Measurements from ENCODE around the gene IRX2.

IRX2 gene

DNA sequence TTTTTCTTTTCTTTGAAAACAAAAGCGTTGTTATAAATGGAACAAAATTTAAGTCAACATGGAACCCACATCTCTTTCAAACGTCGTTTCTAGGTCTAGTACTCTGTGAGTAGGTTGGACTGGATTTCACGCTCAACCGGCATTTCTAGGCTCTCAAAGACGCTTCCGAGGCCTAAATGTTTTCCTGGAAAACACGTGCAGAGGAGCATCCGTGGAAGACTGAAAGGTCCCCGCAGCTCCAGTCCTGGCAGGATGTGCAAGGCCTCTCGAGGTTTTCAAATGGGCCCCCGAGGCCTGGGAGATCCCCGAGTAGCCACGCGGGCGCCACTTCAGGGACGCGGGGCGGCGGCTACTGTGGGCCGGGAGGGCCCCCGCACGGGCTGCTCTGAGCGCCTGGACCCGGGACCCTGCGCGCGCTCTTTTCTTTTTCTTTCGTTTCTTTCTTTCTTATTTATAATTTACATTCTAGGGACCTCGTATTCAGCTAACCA, 4.2 kb upstream of the IRX2 start:
- no peak for DNase-seq (ENCODE audit: low read depth)

DNA sequence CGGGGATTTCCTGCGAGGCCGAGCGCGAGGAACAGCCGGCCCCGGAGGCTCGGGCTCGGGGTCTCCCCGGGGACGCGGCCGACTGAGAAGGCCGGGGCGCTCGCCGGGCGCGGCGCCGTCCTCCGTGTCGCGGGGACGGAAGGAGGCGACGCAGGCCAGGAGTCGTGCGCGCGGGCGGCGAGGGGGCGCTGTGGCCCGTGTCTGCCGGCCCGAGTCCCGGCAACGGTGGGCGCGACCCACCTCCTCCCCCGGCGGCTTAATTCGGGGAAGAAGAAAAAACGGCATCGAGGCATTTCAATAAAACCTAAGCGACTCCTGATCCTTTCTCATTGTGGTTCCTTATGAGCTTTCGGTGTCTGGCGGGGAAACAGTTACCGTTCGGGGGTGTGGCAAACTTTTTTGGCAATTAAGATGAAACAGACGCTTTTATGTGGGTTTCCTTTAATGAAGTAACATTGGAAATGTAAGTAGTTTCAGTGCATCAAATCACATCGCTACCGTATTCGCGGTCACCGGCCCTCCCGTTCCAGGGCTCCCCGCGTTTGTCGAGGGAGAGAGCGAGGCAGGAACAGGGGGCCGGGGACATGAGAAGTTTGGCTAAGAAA, 3.7 kb upstream of the IRX2 start:
- no peak for DNase-seq (ENCODE audit: low read depth)

DNA sequence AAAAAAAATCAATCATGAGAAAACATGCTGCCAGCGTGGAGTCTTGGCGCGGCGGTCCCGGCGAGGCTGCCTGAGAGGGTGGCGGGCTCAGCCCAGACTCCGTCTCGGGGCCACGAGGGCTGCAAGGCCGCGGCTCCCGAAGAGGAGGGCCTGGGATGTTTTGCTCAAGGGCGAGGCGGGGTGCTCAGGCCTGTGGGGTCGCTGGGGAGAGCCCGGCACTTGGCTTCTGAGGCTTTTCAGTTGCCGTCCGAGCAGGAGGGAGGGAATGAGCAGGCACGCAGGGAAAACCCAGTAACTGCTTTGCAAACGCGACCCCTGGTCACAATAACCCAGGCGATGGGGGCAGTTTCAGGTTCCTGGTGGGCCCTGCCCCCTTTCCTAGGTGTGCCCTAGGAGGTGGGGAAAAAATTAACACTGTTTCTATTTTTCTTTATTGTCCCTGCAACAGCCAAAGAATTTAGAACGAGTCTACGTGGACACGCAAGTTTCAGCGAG, 3.2 kb upstream of the IRX2 start:
- DNase-seq (ENCODE audit: low read depth) = no peak

DNA sequence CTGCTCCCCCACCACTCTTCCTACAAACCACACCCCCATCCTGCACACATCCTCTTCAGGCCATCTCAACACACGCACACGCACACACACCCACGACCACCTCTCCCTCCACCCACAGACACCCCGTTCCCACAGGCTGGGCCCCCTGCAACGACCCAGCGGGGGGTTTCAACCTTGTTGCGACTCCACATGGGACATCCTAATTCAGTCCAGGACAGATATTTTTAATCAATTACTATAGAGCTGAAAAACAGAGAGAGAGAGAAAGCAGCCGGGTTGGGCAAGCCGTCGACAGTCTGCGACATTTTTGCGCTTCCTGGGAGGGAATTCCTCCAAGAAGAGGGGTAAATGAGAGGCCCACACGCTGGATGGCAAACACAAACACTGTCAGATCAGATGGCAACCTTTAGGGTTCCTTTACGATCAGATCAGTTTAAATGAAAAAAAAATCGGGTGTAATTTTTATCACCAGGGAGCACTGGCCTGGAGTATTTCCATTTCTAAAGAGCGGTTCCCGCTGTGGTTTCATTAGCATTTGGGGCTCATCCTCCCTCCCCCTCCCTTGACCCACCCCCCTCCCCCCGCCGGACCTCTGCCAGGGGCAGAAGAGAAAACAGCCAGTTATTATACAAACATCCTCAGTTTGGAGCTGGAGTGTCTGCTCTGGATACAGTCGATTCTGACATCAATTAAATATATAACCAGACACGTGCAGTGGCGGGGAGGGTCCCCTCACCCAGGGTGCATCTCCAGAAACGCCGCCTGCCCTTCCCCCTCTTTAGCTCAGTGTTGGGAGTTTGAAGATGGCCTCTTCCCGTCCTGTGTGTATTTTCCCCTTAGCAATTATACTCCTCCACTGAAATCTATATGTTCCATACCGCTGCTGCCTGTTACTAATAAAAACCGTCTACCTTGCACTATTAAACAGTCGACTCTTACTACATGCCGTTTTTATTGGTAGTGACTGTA, 2.3 kb upstream of the IRX2 start:
- DNase-seq (ENCODE audit: low read depth) = no peak

DNA sequence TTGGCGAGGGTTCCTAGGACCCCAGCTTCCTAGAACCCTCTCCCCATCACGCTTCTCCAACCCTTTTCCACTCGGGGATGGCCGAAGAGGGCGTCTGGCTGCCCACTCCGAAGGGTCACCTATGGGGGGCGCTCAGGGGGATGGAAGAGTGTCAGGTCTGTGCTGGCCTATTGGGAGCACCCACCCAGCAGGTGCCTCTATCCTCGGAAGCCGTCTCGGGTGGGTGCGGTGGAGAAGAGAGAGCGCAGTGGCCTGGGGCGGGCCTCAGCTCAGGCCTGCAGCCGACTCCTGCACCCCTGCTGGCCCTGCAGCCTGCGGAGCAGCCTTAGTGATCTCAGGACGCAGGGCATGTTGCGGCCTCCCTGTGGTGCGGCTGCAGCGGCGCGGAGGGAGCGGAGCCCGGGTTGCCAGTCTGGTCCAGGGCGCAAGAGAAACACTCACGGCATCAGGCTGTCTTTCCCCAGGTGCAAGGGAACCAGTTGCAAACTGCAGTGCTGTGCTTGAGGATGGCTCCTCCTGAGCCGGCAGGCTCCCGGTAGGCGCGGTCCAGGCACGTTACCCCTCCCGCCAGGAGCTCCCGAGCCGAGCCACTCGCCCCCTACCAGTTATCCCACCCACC, 1.5 kb upstream of the IRX2 start:
- no peak for DNase-seq (ENCODE audit: low read depth)

DNA sequence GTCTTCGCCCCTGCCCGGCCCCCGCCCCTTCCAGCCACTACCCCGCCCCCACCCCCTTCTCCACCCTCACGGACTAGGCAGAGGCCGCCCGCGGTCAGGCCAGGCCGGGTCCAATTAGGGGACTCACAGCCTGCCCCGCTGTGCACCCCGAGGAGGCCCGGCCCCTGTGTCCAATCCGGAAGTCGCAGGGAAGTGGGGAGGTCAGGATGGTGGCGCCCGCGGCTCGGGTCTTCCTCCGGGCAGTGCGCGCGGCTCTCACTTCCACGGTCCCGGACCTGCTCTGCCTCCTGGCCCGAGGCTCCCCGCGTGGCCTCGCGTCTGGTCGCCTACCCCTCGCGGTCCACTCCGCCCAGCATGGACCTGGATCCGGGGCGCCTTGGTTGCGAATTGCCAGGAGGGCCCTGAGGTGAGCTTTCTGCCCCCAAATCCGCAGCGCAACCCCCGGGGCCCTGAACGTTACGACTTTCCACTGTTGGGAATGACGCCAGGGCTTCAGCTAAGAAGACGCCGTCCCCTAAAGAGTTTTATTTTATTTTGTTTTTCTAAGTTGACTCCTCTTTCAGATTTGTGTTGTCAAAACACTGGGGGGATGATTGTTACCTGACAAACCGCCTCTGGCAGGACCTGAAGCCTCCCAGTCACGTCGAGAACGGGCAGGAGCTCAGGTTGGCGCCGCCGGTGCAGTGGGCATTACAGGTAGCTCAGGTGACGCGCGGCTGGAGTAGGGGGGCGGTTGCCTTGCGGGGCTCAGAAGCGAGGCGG, 763 bp upstream of the IRX2 start:
- no peak for DNase-seq (ENCODE audit: low read depth)

DNA sequence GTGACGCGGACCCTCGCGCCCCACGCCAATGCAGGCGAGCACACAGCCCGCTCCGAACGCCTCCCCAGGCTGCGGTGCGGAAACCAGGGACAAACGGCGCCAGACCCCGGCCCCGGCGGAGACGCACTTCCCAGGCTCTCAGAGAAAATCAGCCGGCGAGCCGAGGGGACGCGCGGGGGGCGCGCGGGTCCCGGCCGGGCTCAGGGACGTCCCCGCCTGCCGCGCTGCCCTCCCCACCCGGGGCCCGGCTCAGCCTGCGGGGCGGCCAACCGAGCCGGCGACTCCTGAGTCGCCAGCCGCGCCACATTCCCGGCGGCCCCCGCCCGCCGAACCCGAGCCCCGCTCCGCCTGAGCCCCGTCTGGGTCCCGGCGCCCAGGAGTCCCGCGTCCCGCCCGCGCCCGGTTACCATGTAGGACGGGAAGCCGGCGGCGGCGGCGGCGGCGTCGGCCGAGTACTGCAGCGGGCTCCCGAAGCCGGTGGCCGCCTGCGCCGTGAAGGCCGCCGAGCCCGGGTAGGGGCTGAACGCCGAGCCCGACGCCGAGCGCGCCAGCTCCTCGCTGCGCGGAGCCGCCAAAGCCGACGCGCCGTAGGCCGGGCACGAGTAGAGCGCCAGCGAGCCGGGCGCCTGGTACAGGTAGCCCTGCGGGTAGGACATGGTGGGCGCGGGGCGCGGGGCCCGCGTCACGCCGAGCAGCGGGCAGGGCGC, 566 bp downstream of the IRX2 start:
- DNase-seq (ENCODE audit: low read depth) = no peak

DNA sequence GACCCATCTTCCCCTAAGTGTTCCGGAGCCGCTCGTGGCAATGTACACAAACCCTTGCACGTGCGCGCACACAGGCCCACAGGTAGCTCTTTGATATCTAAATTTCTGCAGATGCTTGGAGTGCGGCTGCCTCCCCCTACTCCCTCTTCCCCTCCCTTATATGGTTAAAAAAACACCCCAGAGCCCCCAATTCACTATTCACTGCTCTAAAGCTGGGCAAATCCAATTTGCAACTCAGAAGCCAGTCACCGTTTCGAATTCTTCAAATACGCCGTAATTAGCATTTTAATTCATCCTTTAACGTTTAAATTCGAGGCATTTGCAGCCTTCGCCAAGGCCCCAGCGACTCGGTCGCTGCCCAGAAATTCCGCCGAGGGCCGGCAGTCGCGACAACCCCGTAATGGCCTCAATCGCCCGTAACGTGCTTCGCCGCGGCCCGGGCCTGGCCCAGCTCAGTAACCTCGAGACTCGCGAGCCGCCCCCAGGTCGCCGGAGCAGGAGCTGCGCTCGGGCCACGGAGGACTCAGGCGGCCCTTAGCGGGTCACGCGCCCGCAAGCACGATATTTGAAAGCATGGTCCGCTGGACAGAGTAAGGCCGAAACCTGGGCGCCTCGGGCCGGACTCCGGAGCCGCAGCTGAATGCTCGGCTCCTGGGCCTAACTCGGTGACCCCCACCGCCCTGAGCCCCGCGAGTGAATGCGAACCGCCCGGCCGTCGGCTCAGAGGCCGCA, 1.3 kb downstream of the IRX2 start:
- DNase-seq (ENCODE audit: low read depth) = no peak

DNA sequence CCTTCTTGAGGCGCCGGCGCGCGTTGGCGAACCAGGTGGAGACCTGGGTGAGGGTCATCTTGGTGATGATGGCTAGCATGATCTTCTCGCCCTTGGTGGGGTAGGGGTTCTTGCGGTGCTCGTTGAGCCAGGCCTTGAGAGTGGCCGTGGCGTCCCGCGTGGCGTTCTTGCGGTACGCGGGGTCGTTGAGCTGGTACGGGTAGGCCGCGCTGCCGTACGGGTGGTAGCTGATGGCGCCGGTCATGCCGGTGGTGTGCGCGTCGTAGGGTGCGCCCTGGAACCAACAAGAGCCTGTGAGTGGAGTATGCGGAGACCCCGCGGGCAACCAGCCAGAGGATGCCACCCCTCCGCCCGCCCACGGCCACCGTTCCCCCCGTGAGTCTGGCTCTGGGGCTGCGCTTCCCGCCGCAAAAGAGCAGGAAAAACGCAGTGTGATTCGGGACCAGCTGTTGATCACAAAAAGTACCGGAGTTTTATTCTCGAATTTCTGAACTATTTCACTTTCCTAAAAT, 1.9 kb downstream of the IRX2 start:
- DNase-seq (ENCODE audit: low read depth) = no peak

DNA sequence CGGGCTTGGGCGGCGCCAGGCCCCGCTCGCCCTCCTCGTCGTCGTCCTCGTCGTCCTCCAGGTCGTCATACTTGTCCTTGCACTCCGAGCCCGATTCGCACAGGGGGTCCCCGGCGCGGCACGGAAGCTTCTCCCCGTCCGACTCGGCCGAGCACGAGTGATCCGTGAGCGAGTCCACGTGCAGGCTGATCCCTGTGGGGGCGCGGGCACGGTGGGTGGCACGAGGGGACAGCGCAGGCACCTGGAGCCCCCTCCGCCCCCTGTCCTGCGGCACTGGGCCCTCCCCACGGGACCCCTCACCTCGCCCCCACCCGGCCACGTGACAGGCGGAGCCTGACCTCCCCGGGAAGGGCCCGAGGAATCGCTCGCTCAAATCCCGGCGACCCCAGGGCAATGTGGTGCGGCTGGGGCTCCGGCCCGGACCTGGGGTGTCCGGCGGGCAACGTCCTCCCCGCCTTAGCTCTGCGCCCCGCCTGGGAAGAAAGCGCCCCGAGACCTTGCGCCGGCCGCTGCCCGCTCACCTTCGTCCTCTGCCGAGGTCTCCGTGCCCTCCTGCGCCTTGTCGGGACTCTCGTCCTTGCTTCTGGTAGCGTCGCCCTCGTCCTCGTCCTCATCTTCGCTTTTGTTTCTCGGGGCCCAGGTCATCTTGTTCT, 2.5 kb downstream of the IRX2 start:
- DNase-seq (ENCODE audit: low read depth) = no peak

DNA sequence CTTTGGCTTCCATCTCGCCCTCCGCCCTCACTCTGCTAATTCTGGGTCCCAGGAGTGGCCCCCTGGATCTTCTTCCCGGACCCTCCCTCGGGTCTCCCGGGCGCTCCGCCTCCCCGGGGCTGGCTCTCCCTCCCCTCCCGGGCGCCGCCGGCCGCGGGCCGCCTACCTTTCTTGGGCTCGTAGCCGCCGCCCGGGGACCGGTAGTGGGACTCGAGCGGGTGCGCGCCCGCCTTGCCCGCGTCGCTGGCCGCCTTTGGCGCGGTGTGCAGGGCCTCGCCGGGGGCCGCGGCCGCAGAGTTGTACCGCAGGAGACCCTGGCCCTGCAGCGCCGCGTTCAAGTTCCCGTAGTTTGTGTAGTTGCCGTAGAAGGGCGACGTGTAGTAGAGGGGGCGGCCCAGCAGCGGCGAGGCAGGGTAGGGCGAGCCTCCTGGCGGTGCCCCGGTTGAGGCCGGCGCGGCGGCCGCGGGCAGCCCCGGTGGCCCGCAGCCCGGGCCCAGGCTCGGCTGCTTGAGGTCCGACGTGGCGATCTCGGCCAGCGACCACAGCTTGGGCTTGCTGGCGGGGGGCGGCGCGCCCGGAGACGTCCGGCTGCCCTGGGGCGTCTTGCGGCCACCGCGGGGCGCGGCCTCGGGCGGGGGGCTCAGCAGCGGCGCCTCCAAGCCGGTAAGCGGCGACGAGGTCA, 3.2 kb downstream of the IRX2 start:
- no peak for DNase-seq (ENCODE audit: low read depth)

DNA sequence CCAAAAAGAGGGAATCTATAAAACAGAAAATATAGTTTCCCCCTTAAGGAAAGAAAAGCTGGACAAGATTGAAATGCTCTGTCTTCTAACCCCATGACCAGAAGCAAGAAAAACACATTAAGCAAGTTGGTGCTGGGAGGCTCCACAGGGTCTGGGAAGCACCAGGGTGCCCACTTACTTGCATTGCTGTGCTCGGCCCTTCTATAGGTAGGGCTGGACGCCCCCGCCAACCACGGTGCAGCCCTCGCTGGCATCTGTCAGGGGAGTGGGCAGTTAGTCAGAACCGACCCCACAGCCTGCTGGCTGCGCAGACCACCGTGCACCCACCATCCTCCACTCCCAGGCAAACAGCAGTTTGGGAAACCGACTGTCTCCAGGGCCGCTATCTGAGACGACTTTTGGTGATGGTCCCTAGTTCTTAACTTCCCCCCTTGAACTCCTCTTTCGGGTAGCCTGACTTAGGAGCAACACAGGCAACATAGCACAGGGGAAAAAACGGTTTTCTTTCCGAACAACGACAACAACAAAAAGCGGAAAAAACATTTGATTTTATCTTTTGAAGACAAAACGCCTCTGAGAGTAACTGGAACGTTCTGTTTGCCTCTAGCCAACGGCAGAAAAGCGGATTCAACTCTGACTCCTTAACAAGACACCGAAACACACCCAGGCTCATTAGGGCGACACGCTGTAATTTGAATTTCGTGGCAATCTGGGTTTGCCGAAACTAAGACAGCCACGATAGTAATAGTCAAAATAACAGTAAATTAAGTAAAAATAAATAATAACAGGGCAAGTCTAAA, 3.9 kb downstream of the IRX2 start:
- no peak for DNase-seq (ENCODE audit: low read depth)

DNA sequence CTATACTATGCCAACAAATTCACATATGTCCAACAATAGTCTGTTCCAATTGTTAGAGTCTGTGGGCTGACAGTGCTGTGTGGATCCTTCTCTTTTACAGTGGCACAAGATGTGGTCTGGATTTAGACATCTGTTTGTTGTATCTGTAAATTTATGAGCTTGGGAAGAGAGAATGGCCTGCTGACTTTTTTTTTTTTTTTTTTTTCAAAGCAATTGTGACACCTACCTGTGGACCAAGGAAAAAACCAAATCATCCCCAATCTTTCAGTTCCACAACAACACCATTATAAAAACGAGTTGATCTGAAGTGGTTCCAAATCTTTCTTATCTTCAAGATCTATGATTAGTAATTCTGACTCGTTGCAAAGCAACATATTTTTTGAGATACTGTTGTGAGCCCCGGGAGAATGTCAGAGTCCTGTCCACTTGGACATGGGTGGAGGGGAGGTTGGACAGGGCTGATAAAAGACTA, 4.9 kb downstream of the IRX2 start:
- DNase-seq (ENCODE audit: low read depth) = no peak

DNA sequence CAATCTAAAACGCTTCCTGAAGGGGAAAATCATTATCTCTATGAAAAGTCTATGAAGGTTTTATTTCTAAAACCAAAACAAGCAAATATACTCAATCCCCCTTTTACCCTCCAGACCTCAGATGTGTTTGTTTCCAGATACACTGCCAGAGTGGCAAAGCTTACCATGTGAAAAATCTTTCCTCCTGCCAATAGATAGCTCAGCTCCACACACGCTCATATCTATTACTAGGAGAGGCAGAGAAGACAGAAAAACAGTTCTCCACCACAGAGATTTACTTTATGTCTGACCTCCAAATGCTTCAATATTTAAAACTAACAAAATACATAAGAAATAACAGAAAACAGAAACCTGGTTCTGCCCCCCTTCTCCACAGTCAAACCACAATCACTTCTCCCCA, 7.0 kb downstream of the IRX2 start:
- no peak for DNase-seq (ENCODE audit: low read depth)

DNA sequence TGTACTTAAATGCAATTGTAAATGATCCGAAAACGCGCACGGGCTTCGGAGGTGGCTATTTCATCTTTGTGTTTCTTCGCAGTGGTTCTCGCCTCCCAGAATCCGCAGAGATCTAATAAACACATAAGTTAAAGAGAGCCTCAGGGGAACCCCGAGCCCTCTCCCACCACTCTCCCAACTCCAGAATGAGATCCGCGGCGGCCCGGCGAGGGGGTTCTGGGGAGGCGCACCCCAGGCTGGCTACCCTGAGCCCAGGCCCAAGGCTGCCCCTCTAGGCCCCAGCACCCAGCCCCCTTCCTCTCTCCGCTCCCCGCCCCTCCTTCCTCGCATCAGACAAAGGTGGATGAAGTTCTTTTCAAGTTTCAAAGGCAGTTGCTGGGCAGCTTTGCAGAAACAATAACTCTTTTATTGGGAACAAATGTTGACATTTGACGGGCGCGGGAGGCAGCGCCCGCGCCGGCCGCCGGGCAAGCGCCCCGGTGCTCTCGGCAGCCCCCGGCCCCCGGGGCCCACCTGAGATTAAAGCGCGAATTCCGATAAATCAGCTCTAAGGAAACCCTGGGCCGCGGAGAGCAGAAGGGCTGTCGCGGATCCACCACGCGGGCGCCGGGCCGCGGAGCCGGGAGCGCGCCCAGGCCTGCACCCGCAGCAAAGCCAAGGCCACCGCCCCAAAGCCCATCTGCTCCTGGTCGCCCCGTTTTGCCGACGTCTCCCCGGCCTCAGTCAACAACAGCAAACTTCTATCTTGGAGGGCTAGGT, 8.4 kb downstream of the IRX2 start:
- DNase-seq (ENCODE audit: low read depth) = no peak

DNA sequence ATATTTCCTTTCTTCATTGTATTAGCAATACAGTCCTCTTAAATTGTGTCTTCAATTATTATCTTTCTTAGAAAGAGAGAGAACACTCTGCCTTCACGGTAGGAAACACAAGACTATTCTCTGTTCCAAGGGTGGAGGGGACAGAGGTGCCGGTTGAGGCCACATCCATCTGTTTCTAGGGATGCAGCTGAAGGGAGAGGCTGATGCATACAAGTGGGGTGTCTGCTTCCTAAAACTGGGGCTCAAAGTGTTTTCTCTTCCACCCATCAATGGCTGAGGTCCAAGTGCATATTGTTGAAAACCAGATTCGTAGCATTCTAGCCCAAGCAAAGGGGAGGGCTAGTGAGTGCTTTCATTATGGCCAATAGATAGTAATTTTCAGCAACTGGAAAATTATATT, 9.5 kb downstream of the IRX2 start:
- no peak for DNase-seq (ENCODE audit: low read depth)

DNA sequence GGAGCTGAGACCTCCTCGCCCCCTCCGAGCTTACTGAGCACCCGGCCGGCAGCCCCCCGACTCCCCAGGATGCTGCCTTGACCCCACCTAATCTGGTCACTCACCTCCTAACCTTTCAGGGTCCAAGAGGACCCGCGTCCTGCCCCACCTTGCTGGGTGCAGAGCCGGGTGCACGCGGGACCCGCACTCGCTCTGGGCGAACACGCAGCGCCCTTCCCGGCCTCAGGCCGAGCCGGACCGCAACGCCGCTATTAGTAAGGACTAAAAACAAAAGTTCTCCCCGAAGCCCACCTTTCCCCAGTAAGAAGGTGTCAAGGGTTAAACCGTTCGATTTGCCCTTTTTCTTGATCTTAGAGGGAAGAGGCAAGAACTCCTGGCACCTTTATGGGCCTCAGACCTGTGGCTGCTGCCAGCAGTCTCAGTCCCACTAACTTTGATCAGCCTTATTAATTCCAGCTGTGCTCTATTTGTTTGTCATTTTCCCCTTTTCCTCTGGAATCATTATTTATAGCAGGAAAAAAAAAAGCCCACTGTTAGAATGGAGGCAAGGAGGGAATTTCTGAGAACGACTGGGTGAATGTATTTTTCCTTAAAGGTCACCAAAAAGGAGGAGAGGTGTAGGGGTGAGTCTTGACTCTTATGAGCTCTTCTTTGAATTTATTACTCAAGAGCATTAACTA, 10.5 kb downstream of the IRX2 start:
- DNase-seq (ENCODE audit: low read depth) = no peak

All from activated T-cell treated with anti-CD3 and anti-CD28 coated beads for 48 hours (primary cell).